Activated T-helper 2 cell treated with anti-CD3 and anti-CD28 coated beads, Interferon-gamma antibody, Interleukin-2, Interleukin-4, amounts not matched to agents 10 μg/mL and 5 μg/mL and 100 μg/mL, durations not matched to agents 14 hours and 24 hours and 36 hours (primary cell): ENCODE measurements around the gene SCIMP. TPM values are rescaled to one million over a fixed set of nuclear protein-coding genes. Genes with fewer than 3 reads are reported as not detected.

Source experiments
- DNase-seq: peaks from one replicate; pipeline ENCODE4 v3.0.0; 2021; ENCODE audit warnings: low spot score
- H3K27ac Mint-ChIP-seq: one replicate; pipeline ENCODE4 v1.8.0; 2021; ENCODE audit warnings: mixed read lengths
- H3K27me3 Mint-ChIP-seq: one replicate; pipeline ENCODE4 v1.8.0; 2021; ENCODE audit warnings: low read depth, mixed read lengths
- H3K36me3 Mint-ChIP-seq: one replicate; pipeline ENCODE4 v1.8.0; 2021; ENCODE audit warnings: low read depth, mixed read lengths
- H3K4me1 Mint-ChIP-seq: one replicate; pipeline ENCODE4 v1.8.0; 2021; ENCODE audit warnings: low read depth, mixed read lengths
- H3K4me3 Mint-ChIP-seq: one replicate; pipeline ENCODE4 v1.8.0; 2021; ENCODE audit warnings: low read depth, mild to moderate bottlenecking, moderate library complexity, mixed read lengths
- H3K9me3 Mint-ChIP-seq: one replicate; pipeline ENCODE4 v1.8.0; 2021; ENCODE audit warnings: mixed read lengths
- intact Hi-C: fragments of 100-400 bp; cut with micrococcal nuclease; formaldehyde crosslinking; loops from one replicate; pipeline ENCODE4 v1.15.1; 2023
- total RNA-seq: library from RNA; stranded (reverse); gene quantifications from 2 replicates; pipeline ENCODE4 v1.2.3, GENCODE V29; 2022

The SCIMP gene
- not detected in 2 replicates for total RNA-seq

- H3K9me3 Mint-ChIP-seq: no peaks in the 10 kb centered on the region
- H3K4me1 Mint-ChIP-seq: no peaks in the 10 kb centered on the region
- no peak within 1 kb of the TSS for H3K4me3 Mint-ChIP-seq
- intact Hi-C loops: no loop called here
- H3K27me3 Mint-ChIP-seq: no peaks in the 10 kb centered on the region
- no peak within 1 kb of the TSS for H3K27ac Mint-ChIP-seq
- H3K36me3 Mint-ChIP-seq: no peaks in the 10 kb centered on the region
- DNase-seq: no peak
These were observed at the start of gene SCIMP for GRCh38 chr17:5234645-5235576. Gene SCIMP (minus strand): TSS chr17:5234860. CDS start chr17:5234755, 105 bp downstream.

GRCh38 chr17:5283571-5284315 lies 49.1 kb upstream of the SCIMP start:
- Mint-ChIP-seq H3K4me3 (peak overlapping the region; percentile 87), H3K36me3 (peaks cover 23% of the 10 kb centered on the region), H3K4me1 (peaks cover 28% of the 10 kb centered on the region), H3K27me3 (no peaks in the 10 kb centered on the region), H3K27ac (no peak overlapping the region), H3K9me3 (no peaks in the 10 kb centered on the region)
- no peak for DNase-seq
- intact Hi-C loops: loop anchor here (5.0 to 10.0 kb wide), 2 partner anchors 86 to 131 kb away; partner anchors contain the start of gene NUP88

GRCh38 chr17:5282642-5283217 lies 48.1 kb upstream of the SCIMP start:
- no peak for DNase-seq
- peak overlapping the region; percentile 84 for H3K27ac Mint-ChIP-seq
- intact Hi-C loops: loop anchor here (5.0 to 10.0 kb wide), 2 partner anchors 85 to 132 kb away; partner anchors contain the start of gene NUP88

GRCh38 chr17:5281814-5282641 lies 47.4 kb upstream of the SCIMP start, which contains the start of gene RABEP1:
Gene RABEP1 (plus strand): TSS chr17:5282284. CDS start chr17:5282487, 203 bp downstream.
- H3K4me1 Mint-ChIP-seq: peaks cover 24% of the 10 kb centered on the region
- peak; percentile 92 for DNase-seq
- H3K4me3 Mint-ChIP-seq: peak within 1 kb of the TSS; percentile 87
- no peaks in the 10 kb centered on the region for H3K27me3 Mint-ChIP-seq
- no peaks in the 10 kb centered on the region for H3K9me3 Mint-ChIP-seq
- peak within 1 kb of the TSS; percentile 84 for H3K27ac Mint-ChIP-seq
- intact Hi-C loops: loop anchor here (5.0 to 10.0 kb wide), 2 partner anchors 85 to 133 kb away; partner anchors contain the start of gene NUP88
- peaks cover 21% of the 10 kb centered on the region for H3K36me3 Mint-ChIP-seq

More at GRCh38 chr17:5282642-5283217, 48.1 kb upstream of the SCIMP start:
- H3K4me1 Mint-ChIP-seq: peaks cover 24% of the 10 kb centered on the region
- peaks cover 21% of the 10 kb centered on the region for H3K36me3 Mint-ChIP-seq
- no peaks in the 10 kb centered on the region for H3K27me3 Mint-ChIP-seq
- H3K4me3 Mint-ChIP-seq: peak overlapping the region; percentile 87
- no peaks in the 10 kb centered on the region for H3K9me3 Mint-ChIP-seq

- H3K4me1 Mint-ChIP-seq: peaks cover 8% of the 10 kb centered on the region
- intact Hi-C loops: no loop called here
- H3K27me3 Mint-ChIP-seq: no peaks in the 10 kb centered on the region
- DNase-seq: no peak
- peak overlapping the region; percentile 5 for H3K4me3 Mint-ChIP-seq
- H3K36me3 Mint-ChIP-seq: no peaks in the 10 kb centered on the region
- H3K9me3 Mint-ChIP-seq: no peaks in the 10 kb centered on the region
- no peak overlapping the region for H3K27ac Mint-ChIP-seq
These were observed 37.7 kb upstream of the SCIMP start for GRCh38 chr17:5272322-5272721.

- H3K36me3 Mint-ChIP-seq: no peaks in the 10 kb centered on the region
- H3K4me3 Mint-ChIP-seq: no peak overlapping the region
- H3K27ac Mint-ChIP-seq: no peak overlapping the region
- DNase-seq: no peak
- H3K9me3 Mint-ChIP-seq: no peaks in the 10 kb centered on the region
- H3K27me3 Mint-ChIP-seq: no peaks in the 10 kb centered on the region
- peaks cover 13% of the 10 kb centered on the region for H3K4me1 Mint-ChIP-seq
- intact Hi-C loops: no loop called here
These were observed 34.7 kb upstream of the SCIMP start for GRCh38 chr17:5269241-5269960.

GRCh38 chr17:5264893-5265292 lies 30.2 kb upstream of the SCIMP start:
- Mint-ChIP-seq H3K4me3 (no peak overlapping the region), H3K9me3 (no peaks in the 10 kb centered on the region), H3K27me3 (no peaks in the 10 kb centered on the region), H3K27ac (no peak overlapping the region), H3K36me3 (no peaks in the 10 kb centered on the region), H3K4me1 (peaks cover 5% of the 10 kb centered on the region)
- intact Hi-C loops: no loop called here
- no peak for DNase-seq

GRCh38 chr17:5263441-5263840 lies 28.8 kb upstream of the SCIMP start:
- intact Hi-C loops: no loop called here
- H3K27me3 Mint-ChIP-seq: no peaks in the 10 kb centered on the region

GRCh38 chr17:5262416-5262991 lies 27.8 kb upstream of the SCIMP start:
- no peak for DNase-seq
- Mint-ChIP-seq H3K4me1 (peaks cover 5% of the 10 kb centered on the region), H3K36me3 (no peaks in the 10 kb centered on the region), H3K4me3 (no peak overlapping the region), H3K9me3 (no peaks in the 10 kb centered on the region), H3K27ac (no peak overlapping the region), H3K27me3 (no peaks in the 10 kb centered on the region)
- intact Hi-C loops: no loop called here

More at GRCh38 chr17:5263441-5263840, 28.8 kb upstream of the SCIMP start:
- H3K4me3 Mint-ChIP-seq: no peak overlapping the region
- no peak for DNase-seq
- no peak overlapping the region for H3K27ac Mint-ChIP-seq
- H3K36me3 Mint-ChIP-seq: no peaks in the 10 kb centered on the region
- no peaks in the 10 kb centered on the region for H3K9me3 Mint-ChIP-seq
- H3K4me1 Mint-ChIP-seq: peaks cover 5% of the 10 kb centered on the region

- no peak overlapping the region for H3K4me3 Mint-ChIP-seq
- intact Hi-C loops: no loop called here
These were observed 25.9 kb upstream of the SCIMP start for GRCh38 chr17:5260542-5260941.

GRCh38 chr17:5257124-5257523 lies 22.5 kb upstream of the SCIMP start:
- H3K9me3 Mint-ChIP-seq: no peaks in the 10 kb centered on the region
- no peak overlapping the region for H3K27ac Mint-ChIP-seq
- no peaks in the 10 kb centered on the region for H3K36me3 Mint-ChIP-seq
- H3K4me1 Mint-ChIP-seq: peaks cover 7% of the 10 kb centered on the region
- no peaks in the 10 kb centered on the region for H3K27me3 Mint-ChIP-seq
- intact Hi-C loops: no loop called here
- no peak overlapping the region for H3K4me3 Mint-ChIP-seq
- DNase-seq: no peak

More at GRCh38 chr17:5260542-5260941, 25.9 kb upstream of the SCIMP start:
- Mint-ChIP-seq H3K9me3 (no peaks in the 10 kb centered on the region), H3K27me3 (no peaks in the 10 kb centered on the region), H3K36me3 (no peaks in the 10 kb centered on the region), H3K27ac (no peak overlapping the region), H3K4me1 (peaks cover 5% of the 10 kb centered on the region)
- DNase-seq: no peak
